ENCODE measurements around the gene ZNF106.

ZNF106 gene

DNA sequence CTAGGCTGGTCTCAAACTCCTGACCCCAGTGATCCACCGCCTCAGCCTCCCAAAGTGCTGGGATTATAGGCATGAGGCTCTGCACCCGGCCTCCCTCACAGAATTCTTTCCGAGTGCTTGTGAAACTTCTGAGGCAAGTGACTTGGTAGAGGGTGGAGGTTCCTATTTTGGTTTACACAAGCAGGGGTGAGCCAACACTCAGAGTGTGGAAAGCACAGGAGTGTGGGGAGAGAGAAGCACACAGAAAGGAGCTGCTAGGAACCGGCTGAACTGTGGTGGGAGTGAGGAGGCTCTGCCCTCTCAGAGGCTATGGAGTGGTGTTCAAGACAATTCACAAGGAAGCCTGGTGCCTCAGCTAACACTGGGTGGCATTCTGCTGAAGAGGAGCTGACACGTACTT is 123.9 kb downstream of the ZNF106 start:
- DNase-seq (ENCODE audit: low spot score), result no peak

DNA sequence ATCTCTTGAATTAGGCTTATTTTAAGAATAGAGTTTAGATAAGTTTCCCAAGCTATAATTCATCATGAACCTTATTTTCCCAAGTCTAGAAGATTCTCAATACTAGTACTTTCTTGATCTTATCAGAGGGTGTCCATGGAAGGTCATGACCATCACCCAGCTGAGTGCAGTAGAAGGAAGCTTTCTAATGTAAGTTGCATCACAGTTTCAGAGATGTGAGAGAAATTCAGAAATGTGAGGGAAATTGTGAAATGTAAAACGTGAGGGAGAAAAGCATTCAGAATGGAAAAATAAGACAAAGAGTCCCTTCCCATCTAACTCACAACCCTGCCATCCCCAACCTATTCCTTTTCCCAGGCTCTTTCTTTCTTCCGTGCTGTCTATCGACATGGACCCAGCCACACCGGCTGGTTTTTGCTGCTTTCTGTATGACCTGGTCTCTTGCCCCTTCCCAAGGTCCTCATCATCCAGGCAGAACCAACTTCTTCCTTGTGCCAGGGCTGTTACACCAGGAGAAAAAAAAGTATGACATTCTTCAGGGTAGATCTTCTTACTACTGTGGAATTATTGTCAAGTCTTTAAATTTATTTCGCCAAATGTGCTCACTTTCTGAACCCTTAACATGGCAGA is 124.9 kb downstream of the ZNF106 start:
- DNase-seq (ENCODE audit: low spot score), result no peak

DNA sequence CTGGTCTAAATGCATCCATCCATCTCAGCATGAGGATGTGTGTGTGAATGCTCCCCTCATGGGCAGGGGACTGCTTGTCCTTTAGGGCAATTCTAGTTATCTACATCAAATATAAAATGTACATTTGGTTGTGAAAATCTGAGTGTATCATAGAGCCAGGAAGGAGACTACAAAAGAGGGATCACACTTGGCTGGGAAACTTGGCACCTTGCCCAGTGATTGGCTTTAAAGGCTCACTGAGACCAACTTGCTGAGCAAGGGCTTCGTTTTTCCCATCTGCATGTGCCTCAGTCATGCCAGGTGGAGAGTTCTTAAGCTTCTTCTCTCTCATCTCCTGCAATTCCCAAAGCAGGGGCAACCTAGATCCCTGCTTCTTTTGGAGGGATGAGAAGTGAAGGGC is 126.4 kb downstream of the ZNF106 start:
- DNase-seq (ENCODE audit: low spot score), result no peak

DNA sequence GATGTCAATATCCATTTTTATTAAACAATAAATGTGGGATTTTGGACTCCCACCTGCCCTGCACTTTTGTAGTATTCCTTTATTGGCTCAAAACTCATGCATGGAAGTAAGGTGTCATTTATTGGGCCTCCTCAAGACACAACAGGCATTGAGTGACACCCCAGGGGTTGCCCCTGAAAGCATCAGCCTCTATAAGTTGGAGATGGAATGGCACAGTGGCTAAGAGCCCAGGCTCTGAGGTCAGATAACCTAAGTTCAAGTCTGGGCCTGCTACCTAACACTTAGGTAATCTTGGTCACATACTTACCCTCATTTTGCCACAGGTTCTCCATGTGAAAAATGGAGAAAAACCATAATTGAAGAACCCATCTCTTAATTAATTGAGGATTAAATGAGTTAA is 127.0 kb downstream of the ZNF106 start:
- no peak for DNase-seq (ENCODE audit: low spot score)

DNA sequence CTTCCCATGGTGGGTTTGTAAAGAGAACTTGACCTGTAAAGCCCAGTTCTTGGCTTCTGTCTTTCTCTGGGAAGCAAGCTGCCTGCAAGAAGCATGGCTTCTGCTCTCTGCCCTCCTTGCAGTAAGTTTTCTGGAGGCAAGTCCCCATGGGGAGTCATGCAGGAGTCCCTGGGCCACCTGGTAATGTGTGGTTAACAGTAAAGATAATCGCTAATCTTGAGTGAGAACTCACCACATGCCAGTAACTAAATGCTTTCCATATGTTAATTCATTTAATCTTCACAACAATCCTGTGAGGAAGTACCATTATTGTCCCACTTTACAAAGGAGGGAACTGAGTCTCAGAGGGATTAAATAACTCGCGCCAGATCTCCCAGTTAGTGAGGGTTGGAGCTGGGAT is 127.5 kb downstream of the ZNF106 start:
- DNase-seq (ENCODE audit: low spot score), result no peak

Measured in HuH-7.5 (cell line).